GM20431 (cell line): ENCODE measurements around the gene CCK.

Source experiments
- in situ Hi-C: fragments of 300-500 bp; cut with MseI, MboI; formaldehyde crosslinking; loops from one replicate; pipeline ENCODE4 v1.15.0; 2020; ENCODE audit warnings: low sequenced_read_pairs; ENCODE audit not compliant: unreplicated experiment

CCK gene

DNA sequence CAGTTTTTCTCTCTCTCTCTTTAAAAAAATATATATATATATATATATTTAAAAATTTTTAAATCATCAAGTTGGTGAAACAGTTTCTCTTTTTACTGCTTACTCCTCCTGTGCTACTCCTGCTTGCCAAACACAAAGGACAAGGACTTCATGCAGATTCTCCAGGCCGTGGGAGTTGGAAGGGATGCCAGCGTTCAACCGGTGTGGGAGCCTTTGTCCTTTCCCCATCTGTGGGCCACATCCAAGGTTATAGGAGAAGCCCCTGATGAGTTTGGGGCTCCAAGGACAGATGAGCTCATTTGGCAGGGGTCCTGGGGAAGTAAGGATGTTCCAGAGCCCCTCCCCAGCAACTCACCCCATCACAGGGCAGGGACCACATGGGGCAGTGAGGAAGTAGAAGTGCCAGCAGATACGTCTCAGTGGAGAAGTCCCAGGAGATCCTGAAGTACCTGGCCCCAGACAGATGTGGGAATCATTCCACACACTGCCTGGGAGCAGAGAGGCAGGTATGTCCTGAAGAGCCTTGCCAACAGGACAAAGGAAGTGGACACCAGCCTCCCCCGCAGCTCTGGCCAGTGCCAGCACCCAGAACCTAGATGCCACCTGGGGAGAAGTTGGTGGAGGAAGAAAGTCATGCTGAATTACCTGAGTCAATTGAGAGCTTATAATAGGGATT lies 36.6 kb downstream of the CCK start:
- in situ Hi-C loops, result loop anchor here (10.0 to 25.0 kb wide), 2 partner anchors 115 to 342 kb away; no protein-coding TSS in a partner anchor

DNA sequence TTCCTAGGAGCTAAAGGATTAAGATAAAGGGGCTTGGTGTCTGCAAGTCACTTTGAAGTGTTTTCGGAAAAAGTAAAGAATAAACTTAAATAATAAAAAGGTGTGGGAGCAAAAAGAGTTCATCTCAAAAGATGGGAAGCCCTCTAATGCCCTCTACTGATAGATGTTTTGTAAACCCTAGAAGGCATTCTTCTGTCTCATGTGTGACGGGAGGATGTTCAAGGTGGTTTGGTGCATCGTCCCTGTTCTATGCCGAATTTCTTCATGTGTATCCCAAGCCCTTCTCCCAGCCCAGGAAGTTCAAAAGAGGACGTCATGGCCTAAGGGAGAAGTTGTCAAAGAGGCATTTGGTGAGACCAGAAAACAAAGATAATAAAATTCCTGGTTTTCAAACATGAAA lies 37.2 kb downstream of the CCK start:
- in situ Hi-C loops, result loop anchor here (10.0 to 25.0 kb wide), 2 partner anchors 114 to 341 kb away; no protein-coding TSS in a partner anchor

DNA sequence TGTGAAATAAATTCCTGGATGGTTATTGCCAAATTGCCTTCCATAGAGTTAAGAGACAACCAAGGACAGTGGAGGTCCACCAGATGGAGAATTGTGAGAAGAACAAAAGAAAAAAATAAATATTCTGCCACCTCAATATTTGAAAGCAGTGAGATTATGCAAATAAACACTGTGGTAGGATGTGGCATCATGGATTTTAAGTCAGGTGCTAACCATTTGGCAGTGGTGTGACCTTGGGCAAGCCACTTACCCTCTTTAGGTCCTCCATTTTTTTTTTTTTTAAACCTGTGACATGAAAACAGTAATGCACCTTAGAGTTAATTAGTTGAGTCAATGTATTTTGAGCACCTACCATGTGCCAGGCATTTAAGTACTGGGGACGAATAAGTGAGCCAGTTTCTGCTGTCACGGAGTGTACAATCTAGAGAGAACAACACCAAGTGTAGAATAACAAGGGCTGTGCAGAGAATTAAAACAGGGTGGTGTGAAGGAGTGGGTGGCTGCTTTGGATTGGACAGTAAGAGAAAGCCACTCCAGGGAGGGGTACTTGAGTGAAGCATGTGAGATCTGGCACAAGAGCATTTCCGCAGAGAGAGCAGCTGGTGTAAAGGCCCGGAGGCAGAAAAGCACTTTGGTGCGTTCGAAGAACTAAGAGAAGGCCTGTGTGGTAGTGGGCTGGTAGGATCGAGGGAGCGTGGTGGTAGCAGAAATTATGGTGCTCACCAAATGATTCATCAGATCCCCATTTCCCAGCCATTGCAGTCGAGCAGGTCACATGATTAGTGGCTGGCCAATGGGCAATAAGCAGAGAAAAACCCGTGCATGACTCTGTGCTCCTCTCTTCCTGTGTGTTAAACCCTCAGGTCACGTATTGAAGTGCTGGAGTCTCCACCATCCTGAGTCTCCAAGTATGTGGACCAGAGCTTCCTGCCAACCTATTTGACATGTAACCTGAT lies 39.2 kb downstream of the CCK start:
- in situ Hi-C loops, result loop anchor here (10.0 to 25.0 kb wide), 2 partner anchors 112 to 339 kb away; no protein-coding TSS in a partner anchor

DNA sequence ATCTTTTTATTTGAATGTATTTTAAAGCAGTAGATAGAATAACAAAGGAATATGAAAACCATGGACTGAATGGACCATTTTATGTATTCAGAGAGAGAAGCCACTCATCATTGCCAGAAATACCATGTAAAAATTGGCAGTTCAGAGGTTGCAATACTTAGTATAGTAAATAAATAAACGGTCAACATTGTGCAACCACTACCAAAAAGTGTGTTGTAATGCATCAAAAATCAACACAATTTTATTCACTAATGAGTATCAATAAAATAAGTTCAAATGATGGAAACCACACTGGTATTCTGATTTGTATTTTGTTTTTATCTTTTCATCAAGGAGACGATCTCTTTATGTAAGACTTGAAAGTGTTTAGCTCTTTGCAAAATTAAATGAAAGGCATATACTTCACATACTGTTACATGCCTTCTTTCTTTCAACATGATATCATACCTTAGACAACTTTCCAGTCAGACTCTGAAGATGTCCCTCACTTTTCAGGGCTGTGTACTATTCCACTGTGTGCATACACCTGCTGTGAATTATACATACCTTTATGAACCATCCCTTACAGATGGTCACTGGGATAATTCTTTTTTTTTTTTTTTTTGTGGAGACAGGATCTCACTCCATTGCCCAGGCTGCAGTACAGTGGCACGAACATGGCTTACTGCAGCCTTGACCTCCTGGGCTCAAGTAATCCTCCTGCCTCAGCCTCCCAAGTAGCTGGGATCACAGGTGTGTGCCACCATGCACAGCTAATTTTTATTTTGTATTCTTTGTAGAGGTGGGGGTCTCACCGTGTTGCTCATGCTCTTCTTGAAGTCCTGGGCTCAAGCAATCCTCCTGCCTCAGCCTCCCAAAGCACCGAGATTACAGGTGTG lies 40.3 kb downstream of the CCK start:
- in situ Hi-C loops, result loop anchor here (10.0 to 25.0 kb wide), 2 partner anchors 111 to 338 kb away; no protein-coding TSS in a partner anchor

DNA sequence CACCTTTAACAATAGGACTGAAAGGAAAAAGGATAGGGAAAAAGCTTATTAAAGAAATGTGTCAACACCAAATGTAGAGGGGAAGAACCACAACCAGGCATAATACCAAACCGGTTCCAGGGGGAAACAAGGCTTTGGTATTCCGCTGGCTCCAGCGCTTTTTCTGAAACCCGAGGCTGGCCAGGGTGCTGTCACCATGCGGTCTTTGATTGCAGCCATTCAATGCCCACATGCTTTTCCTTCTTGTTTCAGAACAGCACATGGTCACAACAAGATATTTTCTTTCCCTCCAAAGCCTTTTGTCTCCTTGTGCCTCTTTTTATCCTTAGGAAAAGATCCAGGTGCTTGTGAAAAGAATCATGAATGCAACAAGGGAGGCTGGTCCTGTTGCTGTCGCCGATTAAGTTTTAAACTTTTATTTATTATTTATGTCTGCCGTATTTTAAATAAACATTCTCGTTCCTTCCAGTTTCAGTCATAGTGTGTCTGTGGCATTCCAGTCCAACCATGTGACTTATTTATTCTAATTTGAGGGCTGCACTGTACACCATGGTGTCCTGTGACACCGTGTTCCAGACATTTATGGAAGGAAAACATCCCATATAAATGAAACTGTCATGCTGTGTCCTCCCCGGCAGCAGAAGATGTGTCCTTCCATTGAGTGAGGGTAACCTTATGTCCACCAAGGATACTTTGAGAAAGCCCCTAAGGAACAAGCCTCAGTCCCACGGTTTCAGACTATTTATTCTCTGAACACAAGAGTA lies 41.1 kb downstream of the CCK start:
- in situ Hi-C loops, result loop anchor here (10.0 to 25.0 kb wide), 2 partner anchors 110 to 338 kb away; no protein-coding TSS in a partner anchor

DNA sequence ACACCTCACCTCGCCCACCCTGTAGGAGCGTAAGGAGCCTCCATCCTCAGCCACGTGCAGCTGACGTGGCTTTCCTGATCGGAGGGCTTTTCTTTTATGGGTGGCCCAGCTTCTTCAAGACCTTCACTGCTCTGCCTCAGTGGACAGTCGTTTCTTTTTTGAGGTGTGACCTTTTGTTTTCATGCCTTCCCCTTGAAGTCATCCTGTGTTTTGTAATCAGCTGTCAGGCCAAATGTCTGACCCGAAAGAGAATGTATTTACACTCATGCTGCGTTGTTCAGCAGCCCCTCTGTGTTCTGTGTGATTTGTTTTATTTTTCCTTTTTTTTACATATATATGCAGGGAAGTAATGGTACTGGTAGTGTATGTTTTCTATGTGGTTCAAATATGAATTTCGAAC lies 41.8 kb downstream of the CCK start:
- in situ Hi-C loops, result loop anchor here (10.0 kb wide), 1 partner anchor 109 kb away; no protein-coding TSS in a partner anchor

DNA sequence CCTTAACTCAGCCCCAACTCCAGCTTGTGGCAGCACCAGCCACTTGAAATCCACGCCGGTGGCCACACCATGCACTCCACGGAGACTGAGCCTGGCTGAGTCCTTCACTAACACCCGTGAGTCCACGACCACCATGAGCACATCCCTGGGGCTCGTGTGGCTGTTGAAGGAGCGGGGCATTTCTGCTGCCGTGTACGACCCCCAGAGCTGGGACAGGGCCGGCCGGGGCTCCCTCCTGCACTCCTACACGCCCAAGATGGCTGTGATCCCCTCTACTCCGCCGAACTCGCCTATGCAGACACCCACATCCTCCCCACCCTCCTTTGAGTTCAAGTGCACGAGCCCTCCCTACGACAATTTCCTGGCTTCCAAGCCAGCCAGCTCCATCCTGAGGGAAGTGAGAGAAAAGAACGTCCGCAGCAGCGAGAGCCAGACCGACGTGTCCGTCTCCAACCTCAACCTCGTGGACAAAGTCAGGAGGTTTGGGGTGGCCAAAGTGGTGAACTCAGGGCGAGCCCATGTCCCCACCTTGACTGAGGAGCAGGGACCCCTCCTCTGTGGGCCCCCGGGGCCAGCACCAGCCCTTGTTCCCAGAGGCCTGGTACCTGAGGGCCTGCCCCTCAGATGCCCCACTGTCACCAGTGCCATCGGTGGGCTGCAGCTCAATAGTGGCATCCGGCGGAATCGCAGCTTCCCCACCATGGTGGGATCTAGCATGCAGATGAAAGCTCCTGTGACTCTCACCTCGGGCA lies 42.9 kb downstream of the CCK start:
- in situ Hi-C loops, result loop anchor here (10.0 kb wide), 1 partner anchor 108 kb away; no protein-coding TSS in a partner anchor

DNA sequence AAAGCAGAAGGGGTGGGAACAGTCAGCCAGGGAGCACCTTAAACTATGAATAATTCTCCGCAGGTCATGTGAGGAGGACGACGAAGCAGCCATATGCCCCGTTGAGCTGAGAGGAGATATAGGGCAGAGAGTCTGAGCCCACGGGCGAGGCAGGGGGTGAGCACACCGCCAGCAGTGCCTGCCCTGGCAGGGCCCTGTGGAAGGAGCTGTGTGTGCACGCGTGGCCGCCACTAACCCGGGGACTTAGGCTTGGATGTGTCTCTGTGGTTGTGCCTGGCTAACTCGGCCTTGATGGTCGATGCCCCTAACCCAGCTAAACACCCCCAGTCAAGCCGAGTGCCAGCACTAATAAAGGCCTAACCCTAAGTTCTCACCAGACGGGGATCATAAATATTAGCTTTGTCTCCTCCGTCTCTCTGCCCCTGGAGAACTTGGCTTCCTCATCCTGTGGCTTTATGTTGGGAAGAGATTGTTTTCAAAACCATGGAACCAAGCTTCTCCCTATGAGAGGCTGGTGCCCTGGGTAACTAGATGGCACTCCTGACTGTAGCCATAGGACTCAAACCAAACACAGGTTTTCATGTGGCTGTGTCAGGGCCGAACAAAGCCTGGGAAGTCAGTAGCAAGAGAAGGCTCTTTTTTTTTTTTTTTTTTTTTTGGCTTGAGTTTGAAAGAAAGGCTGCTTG lies 45.4 kb downstream of the CCK start:
- in situ Hi-C loops, result loop anchor here (10.0 kb wide), 1 partner anchor 106 kb away; no protein-coding TSS in a partner anchor

DNA sequence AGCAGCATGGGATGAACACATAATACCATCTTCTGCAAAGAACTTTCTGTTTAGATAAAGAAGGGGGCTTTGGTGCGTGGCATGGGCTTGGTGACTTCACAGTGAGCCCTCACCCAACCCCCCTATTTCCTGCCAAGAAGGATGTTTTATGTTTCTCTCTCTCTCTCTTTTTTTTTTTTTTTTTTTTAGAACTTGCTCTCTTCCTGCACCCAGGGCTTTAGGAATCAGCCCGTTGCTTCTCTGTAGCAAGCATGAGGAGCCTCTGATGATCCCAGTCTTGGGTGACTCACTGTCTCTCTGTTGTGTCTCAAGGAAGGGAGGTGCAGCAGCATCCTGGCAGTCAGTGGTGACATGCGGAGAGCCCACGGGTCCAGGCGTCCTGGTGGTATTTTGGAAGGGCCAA lies 49.1 kb downstream of the CCK start:
- in situ Hi-C loops, result no loop called here

DNA sequence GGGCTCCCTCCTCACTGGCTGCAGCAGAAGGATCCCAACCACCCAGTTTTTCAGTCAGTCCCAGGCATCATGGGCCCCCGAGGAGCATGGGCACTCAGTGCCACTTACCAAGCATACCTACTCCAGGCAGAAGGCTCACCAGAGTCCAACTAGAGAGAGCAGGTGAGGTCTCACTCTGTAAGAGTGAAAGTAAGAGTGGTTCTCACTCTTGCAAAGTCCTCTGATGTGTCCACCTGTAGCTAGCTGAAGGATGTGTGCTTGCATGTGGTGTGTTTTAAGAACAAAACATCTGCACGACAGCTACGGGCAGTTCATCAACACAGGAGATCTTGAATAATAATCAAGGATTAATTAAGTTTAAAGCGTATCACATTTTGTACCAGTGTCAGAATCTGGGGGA lies 49.7 kb downstream of the CCK start:
- in situ Hi-C loops, result no loop called here

DNA sequence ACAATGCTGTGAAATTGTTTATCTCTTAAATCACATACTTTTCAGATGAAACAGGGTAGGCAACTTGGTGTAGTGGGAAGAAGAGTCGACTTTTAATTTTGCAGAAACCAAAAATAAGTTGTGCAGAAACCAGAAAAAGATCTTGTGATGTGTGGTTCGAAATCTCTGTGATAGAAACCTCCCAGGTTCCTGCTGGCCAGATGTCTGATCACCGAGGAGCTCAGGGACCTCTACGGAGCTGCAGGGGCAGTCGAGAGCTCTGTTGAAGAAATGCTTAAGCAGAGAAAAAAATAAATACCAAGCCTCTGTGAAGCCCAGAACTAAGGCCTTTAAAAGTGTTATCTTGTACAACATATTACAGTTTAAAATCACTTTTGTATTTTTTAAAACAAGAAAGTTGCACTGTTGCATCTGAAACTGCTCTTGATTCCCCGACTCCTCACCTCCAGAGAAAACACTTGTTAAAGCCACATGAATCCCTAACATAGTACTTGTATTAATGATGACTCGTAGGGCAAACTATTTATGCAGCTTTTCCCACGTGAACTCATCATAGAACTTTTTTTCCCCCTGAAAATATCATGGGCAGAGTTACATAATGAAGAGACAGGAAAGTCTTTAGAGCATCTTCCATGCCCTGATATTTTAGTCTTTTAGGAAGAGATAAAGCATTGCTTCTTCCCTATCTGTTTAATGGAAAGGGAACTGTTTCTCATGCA lies 51.3 kb downstream of the CCK start:
- in situ Hi-C loops, result no loop called here

DNA sequence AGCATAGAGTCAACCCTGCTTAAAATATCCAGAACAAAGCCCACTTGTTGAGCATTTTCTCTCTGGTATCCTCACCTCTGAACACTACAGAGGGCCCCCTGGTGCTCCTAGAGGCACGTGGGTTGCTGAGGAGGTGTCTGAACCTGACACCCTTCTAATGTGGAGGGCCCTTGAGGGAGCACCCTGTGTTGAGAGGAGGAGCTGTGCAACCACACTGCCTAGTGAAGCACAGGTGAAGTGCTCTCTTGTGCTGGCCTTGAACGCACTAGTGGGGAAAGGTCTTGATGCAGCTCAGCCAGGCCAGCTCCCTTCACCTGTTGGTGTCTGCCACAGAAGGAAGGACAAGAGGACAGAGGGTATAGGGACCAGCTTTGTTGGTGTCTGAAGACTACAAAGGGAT lies 51.9 kb downstream of the CCK start:
- in situ Hi-C loops, result no loop called here

DNA sequence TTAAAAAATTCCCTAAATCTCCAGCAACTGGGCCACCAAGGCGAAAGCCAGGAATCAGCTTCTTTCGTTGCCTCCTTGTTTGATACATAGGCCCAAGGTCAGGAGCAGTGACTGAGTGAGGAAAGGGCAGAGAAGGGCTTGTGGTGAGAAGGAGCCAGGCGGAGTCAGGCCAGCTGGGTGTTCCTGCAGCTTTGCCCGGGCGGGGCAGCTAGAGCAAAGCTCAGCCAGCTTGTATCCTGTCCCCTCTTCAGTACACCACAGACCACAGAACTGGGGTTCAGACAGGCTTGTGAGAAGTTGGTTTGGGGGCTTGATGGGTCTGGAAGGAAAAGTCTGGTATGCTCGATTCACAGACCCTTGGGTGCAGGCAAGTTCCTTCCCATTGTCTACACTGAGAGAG lies 52.6 kb downstream of the CCK start:
- in situ Hi-C loops, result no loop called here

DNA sequence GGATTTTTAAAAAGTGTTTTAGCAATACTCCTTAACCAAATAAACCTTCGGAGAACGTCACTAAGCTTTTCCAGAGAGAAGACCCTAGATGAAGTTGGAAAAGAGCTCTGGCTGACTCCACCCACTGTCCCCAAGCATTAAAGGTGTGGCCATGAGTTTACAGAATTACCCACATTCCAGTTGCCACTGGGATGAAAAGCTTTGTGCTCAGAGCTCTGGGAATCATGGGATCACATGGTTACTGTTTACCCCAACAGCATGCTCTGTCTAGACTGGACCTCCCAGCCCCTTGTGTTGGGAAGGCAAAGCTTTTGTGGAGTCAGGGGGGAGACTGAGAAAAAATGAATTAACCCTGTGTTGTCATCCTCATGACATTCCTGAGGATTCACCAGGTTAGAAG lies 55.3 kb downstream of the CCK start:
- in situ Hi-C loops, result no loop called here

DNA sequence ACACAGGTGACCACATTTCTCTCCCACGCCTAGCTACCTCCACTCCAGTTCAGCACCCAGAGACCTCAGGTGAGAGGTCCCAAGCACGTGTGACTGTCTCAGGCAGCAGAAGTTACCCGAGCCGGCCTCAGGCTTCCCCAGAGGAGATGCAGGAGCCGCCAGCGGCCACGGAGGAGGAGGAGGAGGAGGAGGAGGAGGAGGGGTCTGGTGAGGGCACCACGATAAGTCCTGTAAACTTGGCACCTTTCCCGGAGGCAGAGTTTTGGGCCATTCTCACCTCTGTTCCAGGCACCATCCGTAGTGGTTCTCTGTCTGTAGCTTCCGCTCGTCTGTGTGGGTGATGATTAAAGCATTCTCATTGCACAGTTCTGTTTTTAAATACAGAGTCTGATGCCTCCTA lies 56.1 kb downstream of the CCK start:
- in situ Hi-C loops, result no loop called here
